GM21737 (cell line): ENCODE results near the gene OR10A6.

Source experiments
- ATAC-seq: cut with Tn5 transposase; IDR thresholded peaks from one replicate; pipeline ENCODE4 v1.9.1; 2021; ENCODE audit warnings: mild to moderate bottlenecking, moderate library complexity; ENCODE audit not compliant: unreplicated experiment

Gene OR10A6

DNA sequence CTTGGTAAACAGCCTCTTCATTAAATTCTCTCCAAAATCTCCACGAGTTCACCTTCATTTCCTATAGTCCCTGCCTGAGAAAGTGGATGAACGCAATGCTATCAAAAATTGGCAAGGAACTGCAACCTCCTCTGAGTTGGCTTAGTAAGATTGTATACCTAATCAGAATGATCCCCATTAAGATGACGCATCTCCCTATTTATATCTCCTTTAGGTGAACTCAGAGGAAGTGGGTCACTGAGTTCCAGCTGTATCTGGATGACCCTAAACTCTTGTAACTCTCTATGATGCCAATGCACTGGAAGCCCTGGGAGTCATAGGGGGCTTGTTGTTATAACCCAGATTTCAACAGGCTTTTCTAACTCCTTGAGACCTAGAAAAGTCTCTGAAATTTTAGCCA is 48.2 kb downstream of the OR10A6 start:
- no peak for ATAC-seq
